OCI-LY1 (cell line): Measurements from ENCODE around the gene XPNPEP2.

Source experiments
- H2AFZ ChIP-seq: fragments of 200-600 bp; sonication (generic), shearing (Covaris generic); 2 replicates; pipeline ENCODE4 v1.6.0; 2014; ENCODE audit warnings: antibody characterized with exemption, mild to moderate bottlenecking, low read length
- H3F3A ChIP-seq: fragments of 200-600 bp; sonication (generic), shearing (Covaris generic); 2 replicates; pipeline ENCODE4 v1.6.0; 2014; ENCODE audit warnings: mild to moderate bottlenecking, antibody characterized with exemption, low read length, moderate library complexity; ENCODE audit not compliant: insufficient read depth
- H3K27ac ChIP-seq: fragments of 200-600 bp; sonication (generic); 2 replicates; pipeline ENCODE4 v1.5.1; 2014; ENCODE audit warnings: low read length, mixed run types, mild to moderate bottlenecking, low read depth; ENCODE audit not compliant: poor library complexity, severe bottlenecking
- H3K27me3 ChIP-seq: fragments of 200-600 bp; sonication (generic); 2 replicates; pipeline ENCODE4 v1.6.0; 2014; ENCODE audit warnings: antibody characterized with exemption, mild to moderate bottlenecking, low read length, moderate library complexity; ENCODE audit not compliant: insufficient read depth
- H3K36me3 ChIP-seq: fragments of 200-600 bp; sonication (generic); 2 replicates; pipeline ENCODE4 v1.6.1; 2014; ENCODE audit warnings: mild to moderate bottlenecking, antibody characterized with exemption, low read length, moderate library complexity, mixed read lengths; ENCODE audit not compliant: insufficient read depth
- H3K4me1 ChIP-seq: fragments of 200-600 bp; sonication (generic); 2 replicates; pipeline ENCODE4 v1.5.1; 2014; ENCODE audit warnings: mild to moderate bottlenecking, low read length, moderate library complexity; ENCODE audit not compliant: insufficient read depth, severe bottlenecking
- H3K4me2 ChIP-seq: fragments of 200-600 bp; sonication (generic), shearing (Covaris generic); 2 replicates; pipeline ENCODE4 v1.6.1; 2014; ENCODE audit warnings: low read length
- H3K4me3 ChIP-seq: fragments of 200-600 bp; sonication (generic); 2 replicates; pipeline ENCODE4 v1.5.1; 2014; ENCODE audit warnings: low read length, low read depth, mild to moderate bottlenecking, mixed read lengths; ENCODE audit not compliant: poor library complexity, severe bottlenecking
- H3K79me2 ChIP-seq: fragments of 200-600 bp; shearing (Covaris generic); 2 replicates; pipeline ENCODE4 v1.6.1; 2016; ENCODE audit warnings: mixed run types, low read length, mixed read lengths; ENCODE audit not compliant: insufficient read depth
- H3K9ac ChIP-seq: fragments of 200-600 bp; sonication (generic), shearing (Covaris generic); 2 replicates; pipeline ENCODE4 v1.6.1; 2014; ENCODE audit warnings: mild to moderate bottlenecking, low read length, mixed read lengths
- H3K9me2 ChIP-seq: fragments of 200-600 bp; sonication (generic), shearing (Covaris generic); 2 replicates; pipeline ENCODE4 v1.6.1; 2014; ENCODE audit warnings: low read depth, mild to moderate bottlenecking, low read length, mixed read lengths
- H3K9me3 ChIP-seq: fragments of 200-600 bp; shearing (Covaris generic); 2 replicates; pipeline ENCODE4 v1.6.1; 2014; ENCODE audit warnings: low read length, mixed read lengths
- H4K20me1 ChIP-seq: fragments of 200-600 bp; sonication (generic), shearing (Covaris generic); 2 replicates; pipeline ENCODE4 v1.6.0; 2016; ENCODE audit warnings: mild to moderate bottlenecking, low read length; ENCODE audit not compliant: insufficient read depth
- CTCF ChIP-seq: fragments of 200-600 bp; sonication (generic), shearing (Covaris generic); IDR thresholded peaks from 2 replicates; pipeline ENCODE4 v1.5.1; 2017; ENCODE audit warnings: mild to moderate bottlenecking, antibody characterized with exemption, low read length, moderate library complexity, mixed read lengths
- EZH2 ChIP-seq: fragments of 200-600 bp; sonication (generic), shearing (Covaris generic); IDR thresholded peaks from 2 replicates; pipeline ENCODE4 v1.8.0; 2017; ENCODE audit warnings: borderline replicate concordance, mixed run types, mild to moderate bottlenecking, antibody characterized with exemption, low read length, moderate library complexity, mixed read lengths

The XPNPEP2 gene

GRCh38 chrX:129791336-129791735 is 52.6 kb downstream of the XPNPEP2 start:
- H3K27me3 ChIP-seq = no peaks in the 10 kb centered on the region
- peaks cover 5% of the 10 kb centered on the region for H3K4me1 ChIP-seq
- TF ChIP-seq CTCF (no peak), EZH2 (no peak)
- no peaks in the 10 kb centered on the region for H3K79me2 ChIP-seq
- no peak overlapping the region for H2AFZ ChIP-seq
- H3F3A ChIP-seq = no peaks in the 10 kb centered on the region
- no peaks in the 10 kb centered on the region for H3K9me2 ChIP-seq
- H3K27ac ChIP-seq = no peak overlapping the region
- no peak overlapping the region for H3K4me3 ChIP-seq
- H3K36me3 ChIP-seq = peaks cover 87% of the 10 kb centered on the region
- H4K20me1 ChIP-seq = no peaks in the 10 kb centered on the region
- H3K4me2 ChIP-seq = no peak overlapping the region
- H3K9ac ChIP-seq = no peak overlapping the region
- no peaks in the 10 kb centered on the region for H3K9me3 ChIP-seq

GRCh38 chrX:129791961-129792570 is 53.3 kb downstream of the XPNPEP2 start:
- TF ChIP-seq CTCF (no peak), EZH2 (no peak)
- no peaks in the 10 kb centered on the region for H3K9me2 ChIP-seq
- H3F3A ChIP-seq = no peaks in the 10 kb centered on the region
- no peaks in the 10 kb centered on the region for H3K4me1 ChIP-seq
- no peak overlapping the region for H2AFZ ChIP-seq
- no peak overlapping the region for H3K4me3 ChIP-seq
- H3K36me3 ChIP-seq = peaks cover 86% of the 10 kb centered on the region
- H4K20me1 ChIP-seq = no peaks in the 10 kb centered on the region
- no peak overlapping the region for H3K4me2 ChIP-seq
- no peak overlapping the region for H3K9ac ChIP-seq
- no peaks in the 10 kb centered on the region for H3K9me3 ChIP-seq
- H3K27ac ChIP-seq = no peak overlapping the region
- H3K27me3 ChIP-seq = no peaks in the 10 kb centered on the region
- H3K79me2 ChIP-seq = no peaks in the 10 kb centered on the region

GRCh38 chrX:129792586-129793291 is 54.0 kb downstream of the XPNPEP2 start:
- H2AFZ ChIP-seq = no peak overlapping the region
- peaks cover 83% of the 10 kb centered on the region for H3K36me3 ChIP-seq
- H3K4me1 ChIP-seq = no peaks in the 10 kb centered on the region
- no peaks in the 10 kb centered on the region for H3K9me3 ChIP-seq
- no peaks in the 10 kb centered on the region for H3K27me3 ChIP-seq
- no peak overlapping the region for H3K9ac ChIP-seq
- no peak overlapping the region for H3K4me3 ChIP-seq
- no peaks in the 10 kb centered on the region for H3K79me2 ChIP-seq
- no peak overlapping the region for H3K27ac ChIP-seq
- H4K20me1 ChIP-seq = no peaks in the 10 kb centered on the region
- H3K9me2 ChIP-seq = no peaks in the 10 kb centered on the region
- no peak for TF ChIP-seq CTCF
- TF ChIP-seq EZH2 = no peak
- no peak overlapping the region for H3K4me2 ChIP-seq
- H3F3A ChIP-seq = no peaks in the 10 kb centered on the region
